ENCODE data around the gene PPP1R3G.
"Not testable (repeated sequence)": the region's sequence is repeated elsewhere in the genome, so short reads cannot be mapped to it uniquely, and the experiment has no call there.

The PPP1R3G gene

DNA sequence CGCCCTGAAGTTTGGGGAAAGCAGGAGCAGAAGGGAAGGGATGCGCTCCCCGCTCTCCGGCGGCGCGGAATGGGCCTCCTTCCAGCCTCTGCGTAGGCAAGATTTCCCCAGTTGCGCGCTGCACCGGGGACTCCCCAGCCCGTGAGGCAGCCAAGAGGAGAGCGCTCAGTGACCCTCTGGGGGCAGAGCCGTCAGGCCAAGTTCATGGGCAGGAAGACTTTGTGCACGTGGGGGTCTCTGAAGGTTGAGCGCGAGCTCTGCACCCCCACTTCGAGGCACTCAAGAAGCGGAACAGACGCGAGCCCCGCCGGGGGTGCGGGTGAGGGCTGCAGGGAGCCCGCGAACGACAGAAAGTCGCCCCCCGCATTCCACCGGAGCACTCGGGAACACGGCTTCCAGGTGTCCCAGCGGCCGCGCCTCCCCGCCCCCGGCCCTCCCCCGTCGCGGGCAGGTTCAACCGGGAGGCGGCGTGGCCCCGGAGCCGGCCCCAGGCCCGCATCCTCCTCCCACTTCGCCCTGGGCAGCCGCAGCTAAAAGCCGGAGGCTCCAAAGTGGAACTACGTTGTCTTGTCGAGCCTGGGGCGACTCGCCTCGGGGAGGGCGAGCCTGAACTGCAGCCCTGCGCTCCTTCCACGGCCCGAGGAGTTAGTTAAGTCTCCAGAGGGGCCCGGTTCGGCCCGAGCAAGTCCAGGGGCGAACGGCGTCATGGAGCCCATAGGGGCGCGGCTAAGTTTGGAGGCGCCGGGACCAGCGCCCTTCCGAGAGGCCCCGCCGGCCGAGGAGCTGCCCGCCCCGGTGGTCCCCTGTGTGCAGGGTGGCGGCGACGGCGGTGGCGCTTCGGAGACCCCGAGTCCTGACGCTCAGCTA, at the start of gene PPP1R3G:
Gene PPP1R3G, plus strand, starts transcription at position 561 of the 867 bp plus-strand sequence. Its CDS starts 145 bp downstream, at position 706.
- no peak for DNase-seq

DNA sequence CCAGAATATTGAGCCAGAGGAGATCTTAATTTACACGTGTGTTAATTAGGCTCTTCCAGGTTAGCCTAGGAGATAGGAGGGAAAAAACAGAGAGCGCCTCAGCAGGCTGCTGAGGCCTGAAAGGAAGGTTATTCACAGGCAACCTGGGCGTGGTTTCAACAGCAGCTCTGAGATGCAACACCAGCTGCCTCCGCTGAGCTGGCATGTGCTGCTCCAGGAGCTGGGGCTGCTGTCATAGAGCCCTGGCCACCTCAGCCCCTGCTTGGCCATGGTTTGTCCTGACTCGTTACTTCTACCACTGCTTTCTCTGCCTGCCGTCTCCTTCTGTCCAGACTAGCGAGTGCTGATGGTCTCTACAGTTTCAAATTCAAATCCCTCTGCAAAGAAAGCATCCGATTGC, 48.9 kb upstream of the PPP1R3G start:
- no peak for DNase-seq

DNA sequence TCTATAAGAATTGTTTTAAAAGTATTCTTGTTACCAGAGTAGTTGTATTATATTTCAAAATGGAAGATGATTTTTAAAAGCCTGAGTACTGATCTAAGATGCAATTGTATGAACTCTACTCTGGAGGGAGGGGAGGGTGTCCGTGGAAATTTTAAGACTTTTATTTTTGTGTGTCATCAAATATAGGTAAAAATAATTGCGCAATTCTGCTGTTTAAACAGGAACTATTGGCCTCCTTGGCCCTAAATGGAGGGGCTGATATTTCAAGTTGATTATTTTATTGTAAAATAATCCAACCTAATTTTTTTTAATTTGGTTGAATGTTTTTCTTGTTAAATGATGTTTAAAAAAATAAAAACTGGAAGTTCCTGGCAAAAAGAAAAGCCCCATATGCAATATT, 43.2 kb upstream of the PPP1R3G start:
- DNase-seq = no peak

DNA sequence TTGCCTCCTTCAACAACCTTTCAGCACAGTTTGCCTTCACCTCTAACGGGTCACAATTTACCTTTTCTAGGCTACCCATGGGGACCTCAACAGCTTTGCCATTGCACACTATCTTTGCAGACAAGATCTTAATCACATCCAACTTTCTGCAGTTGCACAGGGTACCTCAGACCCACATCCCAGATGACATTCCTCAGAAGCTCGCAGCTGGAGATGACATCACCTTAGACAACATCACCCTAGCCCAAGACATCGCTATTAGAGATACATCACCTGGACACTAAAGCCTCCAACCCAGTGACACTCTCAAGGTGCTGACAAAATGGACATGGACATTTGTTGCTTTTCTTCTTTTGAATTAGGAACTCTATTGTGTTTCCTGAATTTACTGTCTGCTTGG, 42.7 kb upstream of the PPP1R3G start:
- no peak for DNase-seq

DNA sequence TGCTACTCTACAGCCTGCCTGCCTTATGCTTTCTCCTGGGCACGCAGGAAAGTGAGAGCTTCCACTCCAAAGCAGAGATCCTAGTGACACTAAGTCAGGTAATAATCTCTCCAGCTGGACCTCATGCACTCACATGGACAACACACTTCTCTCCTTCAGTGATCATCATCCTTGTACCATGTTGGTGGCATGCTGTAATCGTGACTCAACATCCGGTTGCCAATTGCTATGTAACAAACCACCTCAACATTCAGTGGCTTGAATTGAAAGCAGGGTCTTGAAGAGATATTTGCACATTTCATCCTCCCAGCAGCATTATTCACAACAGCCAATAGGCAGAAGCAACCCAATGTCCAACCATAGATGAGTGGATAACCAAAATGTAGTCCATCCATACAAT, 40.3 kb upstream of the PPP1R3G start:
- no peak for DNase-seq

DNA sequence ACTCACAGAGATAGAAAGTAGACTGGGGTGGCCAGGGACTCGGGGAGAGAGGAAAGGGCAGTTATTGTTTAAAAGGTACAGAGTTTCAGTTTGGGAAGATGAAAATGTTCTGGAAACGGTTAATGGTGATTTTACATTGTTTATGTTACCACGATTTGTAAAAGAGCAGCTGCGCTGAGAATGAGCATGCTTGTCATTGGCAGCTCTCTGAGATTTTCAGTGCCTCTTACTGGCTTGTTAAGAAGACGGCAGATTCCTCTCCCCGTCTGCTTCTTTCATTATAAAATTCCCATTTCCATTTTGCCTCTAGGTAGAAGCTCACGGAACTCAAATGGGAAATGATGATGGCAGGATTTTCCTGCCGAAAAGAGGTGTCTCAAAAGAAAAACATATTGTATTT, 39.7 kb upstream of the PPP1R3G start:
- DNase-seq = no peak

DNA sequence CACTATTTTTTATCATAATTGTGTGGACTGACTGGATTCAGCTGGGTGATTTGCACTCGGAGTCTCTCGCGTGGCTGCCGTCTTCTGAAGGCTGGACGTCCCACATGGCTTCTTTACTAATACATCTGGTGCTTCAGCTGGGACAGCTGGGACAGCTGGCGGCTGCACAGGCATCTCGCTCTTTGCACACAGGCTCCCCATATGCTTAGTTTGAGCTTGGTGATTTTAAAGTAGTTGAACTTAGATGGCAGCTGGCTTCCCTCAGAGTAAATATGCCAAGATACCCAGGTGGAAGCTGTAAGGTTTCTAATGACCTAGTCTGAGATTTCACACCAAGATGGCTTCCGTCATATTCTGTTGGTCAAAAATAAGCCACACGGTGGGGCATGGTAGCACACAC, 38.7 kb upstream of the PPP1R3G start:
- DNase-seq = no peak

DNA sequence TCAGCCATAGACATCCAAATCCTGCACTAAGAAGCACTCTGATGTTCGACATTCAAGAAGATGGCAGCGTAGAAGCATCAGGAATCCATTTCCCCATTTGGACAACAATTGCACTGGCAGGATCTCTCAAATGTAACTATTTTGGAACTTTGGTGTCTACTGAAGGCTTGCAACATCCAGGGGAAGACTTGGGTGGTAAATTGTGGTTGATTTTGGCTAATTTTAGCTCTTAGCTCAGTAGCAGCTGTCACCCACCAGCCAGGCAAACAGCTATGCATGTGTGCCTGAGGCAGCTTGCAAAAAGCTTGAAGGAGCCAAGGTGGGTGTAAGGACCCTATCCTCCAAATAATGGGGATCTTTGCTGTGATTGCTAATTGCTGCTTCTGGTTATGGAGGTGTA, 35.1 kb upstream of the PPP1R3G start:
- no peak for DNase-seq

DNA sequence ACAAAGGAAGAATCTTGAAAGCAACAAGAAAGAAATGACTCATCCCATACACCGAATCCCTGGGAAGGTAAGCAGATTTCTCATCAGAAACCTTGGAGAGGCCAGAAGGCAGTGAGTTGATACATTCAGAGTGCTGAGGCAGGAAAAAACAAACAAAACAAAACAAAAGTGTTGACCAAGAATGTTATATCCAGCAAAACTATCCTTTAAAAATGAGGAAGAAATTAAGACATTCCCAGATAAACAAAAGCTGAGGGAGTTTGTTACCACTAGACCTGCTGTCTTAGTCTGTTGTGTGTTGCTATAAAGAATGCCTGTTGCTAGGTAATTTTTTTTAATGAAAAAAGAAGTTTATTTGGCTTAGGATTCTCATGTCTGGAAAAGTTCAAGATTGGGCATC, 33.7 kb upstream of the PPP1R3G start:
- no peak for DNase-seq

DNA sequence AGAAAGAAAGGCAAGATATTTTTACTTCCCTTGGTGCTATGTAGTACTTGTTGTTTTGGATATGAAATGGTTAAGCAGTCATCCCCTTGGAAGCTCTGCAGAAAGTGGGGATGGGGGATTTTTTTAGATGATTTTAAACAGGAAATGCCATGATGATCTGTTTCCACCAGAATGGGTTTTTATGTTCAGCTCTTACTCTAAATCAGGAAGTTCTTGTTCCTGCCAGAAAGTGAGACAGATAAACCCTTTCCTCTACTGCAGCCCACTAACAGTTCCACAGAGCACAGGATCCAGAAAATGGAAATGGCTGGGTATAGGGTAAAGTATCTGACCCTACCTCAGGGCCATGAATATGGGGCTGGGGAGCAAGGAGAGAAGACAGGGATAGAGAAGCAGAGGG, 32.1 kb upstream of the PPP1R3G start:
- no peak for DNase-seq

DNA sequence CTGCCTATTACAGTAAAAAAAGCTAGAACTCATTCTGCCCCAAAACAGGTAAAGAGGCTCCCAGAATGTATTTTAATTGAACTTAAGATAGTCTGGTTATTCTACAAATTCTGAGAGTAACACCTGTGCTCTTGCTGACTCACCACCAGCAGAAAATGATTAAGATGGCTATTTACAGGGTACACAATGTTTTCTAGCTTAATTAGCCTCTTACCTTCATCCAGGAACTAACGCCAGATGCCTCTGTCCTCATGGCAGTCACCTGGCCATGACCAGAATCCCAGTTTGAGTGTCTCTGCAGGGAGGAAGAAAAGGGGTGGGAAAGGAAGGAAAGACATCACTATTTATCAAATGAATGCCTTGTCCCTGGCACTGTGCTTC, 31.3 kb upstream of the PPP1R3G start:
- no peak for DNase-seq

DNA sequence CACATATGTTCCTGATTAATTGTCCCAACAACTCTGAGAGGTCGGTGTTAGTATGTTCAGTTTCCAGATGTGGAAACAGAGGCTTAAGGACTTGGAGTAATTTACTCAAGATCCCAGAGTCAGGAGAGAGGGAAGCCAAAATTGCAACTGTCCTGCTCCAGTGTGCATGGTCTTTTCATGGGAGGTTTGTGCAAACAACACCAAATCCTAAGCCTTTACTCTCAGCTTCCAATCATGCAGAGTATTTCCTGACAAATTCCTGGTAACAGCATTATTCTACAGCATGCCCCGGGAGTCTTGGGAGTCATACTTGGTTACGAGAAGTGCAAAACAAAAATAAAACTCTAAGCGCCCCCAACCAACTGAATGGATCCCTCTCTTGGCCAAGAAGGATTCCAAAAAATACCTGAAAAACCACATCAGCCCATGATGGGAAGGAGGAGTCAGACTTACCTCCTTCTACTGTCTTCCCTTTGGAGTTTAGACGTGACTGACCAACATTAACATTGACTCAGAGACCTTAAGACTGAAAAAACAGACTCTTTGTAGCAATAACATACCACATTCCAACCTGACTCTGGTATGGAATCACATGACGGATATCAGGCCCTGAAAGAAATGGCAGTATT, 30.8 kb upstream of the PPP1R3G start:
- no peak for DNase-seq

DNA sequence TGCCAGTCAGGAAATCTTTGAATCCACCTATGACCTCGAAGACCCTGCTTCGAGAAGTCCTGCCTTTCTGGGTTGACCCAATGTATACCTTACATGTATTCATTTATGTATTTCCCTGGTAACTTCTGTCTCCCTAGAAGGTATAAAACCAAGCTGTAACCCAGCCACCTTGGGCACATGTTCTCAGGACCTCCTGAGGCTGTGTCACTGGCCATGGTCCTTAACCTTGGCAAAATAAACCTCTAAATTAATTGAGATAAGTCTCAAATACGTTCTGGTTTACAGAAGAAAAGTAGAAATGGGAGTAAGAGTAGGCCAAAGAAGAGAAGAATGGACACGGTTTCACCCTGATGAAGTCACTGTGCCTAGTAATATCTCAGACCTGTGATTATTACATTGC, 30.0 kb upstream of the PPP1R3G start:
- DNase-seq = no peak

DNA sequence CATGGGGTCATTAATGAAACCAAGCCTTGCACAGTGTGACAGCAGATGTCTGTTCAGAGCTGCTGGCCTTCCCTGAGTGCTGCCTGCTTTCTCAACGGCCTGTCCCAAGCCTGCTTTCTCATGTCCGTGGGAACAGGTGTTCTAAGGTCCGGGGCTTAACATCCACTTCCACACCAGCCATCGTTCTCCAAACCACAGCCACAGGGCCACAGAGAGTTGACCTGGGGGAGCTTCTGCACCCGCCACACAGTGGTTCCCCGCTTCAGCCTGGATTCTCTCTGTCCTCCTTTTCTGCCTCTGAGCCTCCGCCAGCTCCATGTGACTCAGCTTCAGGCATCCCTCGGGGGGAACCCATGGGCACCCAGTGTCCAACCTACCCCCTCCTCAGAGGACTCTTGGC, 26.9 kb upstream of the PPP1R3G start:
- DNase-seq = no peak

DNA sequence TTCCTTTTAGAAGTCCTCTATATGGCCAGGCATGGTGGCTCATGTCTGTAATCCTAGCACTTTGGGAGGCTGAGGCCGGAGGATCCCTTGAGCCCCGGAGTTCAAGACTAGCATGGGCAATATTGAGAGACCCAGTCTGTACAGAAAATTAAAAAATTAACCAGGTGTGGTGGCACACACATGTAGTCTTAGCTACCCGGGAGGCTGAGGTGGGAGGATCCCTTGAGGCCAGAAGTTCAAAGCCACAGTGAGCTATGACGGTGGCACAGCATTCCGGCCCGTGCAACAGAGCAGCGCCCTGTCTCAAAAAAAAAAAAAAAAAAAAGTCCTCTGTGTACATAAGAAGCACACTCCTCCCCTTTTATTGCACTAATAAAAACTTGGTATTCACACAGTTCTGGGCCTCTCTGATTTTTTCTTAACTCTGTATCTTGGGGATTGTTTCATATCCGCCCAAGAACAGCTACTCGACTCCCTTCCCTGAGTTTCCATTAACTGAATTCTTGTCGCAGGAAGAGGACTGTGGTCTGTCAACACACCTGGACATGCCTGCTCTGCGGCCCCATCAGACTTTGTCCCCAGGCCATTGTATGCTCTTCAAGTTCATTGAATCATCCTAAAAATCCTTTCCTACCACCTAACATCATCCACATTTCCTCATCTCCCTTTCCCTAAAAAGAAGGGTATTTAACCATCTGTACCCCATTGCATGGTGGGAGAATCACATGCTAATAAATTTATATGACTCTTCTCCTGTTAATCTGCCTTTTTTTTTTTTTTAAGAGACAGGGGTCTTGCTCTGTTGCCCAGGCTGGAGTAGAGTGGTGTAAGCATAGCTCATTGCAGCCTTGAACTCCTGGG, 25.9 kb upstream of the PPP1R3G start:
- DNase-seq = no peak

DNA sequence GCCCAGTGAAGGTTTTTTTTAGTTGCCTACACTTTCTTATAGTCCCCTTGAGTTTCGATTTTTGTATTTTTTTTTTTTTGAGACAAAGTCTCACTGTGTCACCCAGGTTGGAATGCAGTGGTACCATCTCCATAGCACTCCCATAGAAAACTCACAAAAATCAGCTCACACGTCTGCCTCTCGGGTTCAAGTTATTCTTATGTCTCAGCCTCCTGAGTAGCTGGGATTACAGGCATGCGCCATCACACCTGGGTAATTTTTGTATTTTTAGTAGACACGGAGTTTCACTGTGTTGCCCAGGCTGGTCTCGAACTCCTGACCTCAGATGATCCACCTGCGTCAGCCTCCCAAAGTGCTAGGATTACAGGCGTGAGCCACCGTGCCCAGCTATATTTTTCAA, 24.7 kb upstream of the PPP1R3G start:
- DNase-seq = not testable (repeated sequence)

DNA sequence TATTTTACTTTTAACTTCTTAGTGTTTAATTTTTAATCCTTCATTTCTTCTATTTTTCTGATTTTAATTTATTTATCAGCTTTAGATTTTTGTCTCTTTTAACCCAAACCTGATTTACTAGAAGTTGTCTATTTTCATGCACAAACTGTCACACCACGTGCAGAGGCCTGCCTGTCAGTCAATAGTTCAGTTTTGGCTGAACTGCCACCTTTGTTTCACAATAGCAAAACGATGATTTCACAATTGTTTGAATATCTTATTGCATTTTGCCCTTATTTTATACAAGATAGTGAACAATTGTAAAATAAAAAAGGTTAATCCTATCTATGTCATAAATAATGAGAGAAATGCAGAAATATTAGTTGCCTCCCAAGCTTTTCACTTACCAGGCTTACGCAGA, 24.0 kb upstream of the PPP1R3G start:
- no peak for DNase-seq

DNA sequence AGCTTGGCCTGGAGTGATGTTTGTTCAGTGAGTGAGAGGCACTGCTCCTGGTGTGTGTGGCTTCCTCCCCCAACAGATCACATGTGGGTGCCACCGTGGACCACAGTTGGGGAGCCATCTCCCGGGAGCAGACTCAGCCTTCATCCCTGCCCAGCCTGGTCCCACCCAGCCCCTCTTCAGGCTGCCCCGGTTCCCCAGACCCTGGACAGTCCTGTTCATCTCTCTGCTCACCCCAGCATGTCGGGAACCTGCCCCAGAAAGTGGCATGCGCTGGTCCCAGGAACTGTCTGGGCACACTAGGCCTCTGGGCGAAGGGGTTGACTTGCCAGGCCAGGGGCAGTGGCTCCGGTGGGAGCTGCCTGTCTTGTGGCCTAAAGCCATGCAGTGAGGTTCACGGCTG, 21.5 kb upstream of the PPP1R3G start:
- no peak for DNase-seq

DNA sequence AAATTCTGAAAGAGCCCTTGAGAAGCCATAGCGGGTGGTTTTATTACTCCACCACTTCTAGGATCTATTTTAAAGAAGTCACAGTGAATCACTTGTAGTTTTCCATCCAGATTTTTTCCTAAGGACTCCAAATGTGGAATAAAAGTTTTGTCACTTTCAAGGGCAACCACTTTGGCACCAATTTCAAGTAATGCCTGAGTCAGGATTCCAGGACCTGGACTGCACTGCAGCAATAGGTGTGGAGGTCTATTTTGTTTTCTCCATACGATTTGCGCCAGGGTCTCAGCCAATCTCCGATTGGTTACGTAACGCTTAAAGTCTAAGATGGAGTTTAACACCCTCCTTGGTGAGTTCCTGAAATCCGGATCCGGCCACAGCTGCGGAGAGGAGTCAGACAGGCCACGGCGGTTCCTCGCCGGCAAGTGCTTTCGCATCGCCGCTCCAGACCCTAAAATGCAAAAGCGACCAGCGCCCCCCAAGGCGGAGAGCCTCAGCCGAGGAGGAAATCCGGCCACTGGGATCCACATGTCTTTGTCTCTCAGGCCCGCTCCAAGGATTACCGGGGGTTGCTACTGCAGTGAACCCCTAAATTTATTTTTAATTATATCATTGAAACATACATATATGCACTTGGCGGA, 18.6 kb upstream of the PPP1R3G start:
- DNase-seq = no peak

DNA sequence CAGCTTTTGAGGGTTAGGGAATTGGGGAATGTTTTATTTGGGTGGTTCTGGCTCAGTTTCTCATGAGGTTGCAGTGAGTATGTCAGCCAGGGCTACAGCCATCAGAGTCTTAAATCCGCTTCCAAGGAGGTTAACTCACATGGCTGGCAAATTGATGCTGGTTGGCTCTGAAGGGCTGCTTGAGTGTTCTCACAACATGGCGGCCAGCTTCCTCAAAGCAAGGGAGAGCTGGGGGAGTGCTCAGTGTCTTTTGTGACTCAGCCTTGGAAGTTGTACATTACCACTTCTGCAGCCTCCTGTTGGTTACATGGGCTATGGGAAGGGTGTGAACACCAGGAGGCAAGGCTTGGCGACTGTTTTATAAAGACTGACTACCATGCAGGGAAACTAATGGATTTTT, 17.8 kb upstream of the PPP1R3G start:
- no peak for DNase-seq

DNA sequence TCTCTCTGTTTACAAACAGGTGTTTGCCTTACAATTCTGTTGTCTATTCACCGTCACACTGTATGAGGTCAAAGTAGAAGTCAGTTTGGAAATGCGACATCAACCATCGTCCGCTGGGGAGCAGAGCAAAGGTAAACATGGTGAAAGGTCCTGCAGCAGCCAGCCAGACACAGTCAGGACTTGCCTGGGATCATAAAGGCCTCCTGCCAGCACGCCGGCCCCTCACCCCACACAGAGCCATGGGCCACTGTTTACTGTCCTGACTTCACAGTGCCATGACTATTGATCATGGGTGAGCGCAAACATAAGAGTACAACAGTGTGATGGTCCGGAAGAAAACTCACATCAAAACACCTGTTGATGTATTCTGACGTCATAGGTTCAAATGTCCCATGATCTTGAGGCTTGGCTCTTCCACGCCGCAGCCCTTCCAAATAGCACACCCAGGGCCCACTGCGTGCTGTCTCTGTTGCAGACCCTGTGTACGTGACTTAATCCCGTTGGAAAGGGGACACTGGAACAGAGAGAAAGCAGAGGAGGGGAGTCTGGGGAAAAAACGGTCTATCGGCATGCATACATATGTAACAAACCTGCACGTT, 16.9 kb upstream of the PPP1R3G start:
- DNase-seq = no peak

DNA sequence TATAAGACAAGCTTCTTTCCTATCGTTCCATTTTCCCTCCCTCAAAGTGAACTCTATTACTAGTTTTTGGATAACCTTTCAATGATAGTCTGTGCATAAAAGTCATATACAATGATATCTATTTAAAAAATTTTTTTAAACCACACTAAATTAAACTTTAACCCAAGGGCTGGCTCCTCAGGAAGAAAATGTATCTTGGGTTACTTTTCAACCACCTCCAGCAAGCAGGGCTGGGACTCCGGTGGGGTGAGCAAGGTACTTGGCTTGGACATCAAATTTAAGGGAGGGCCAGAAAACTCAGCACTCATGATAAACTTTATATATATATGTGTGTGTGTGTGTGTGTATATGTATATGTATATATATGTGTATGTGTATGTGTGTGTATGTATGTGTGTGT, 13.9 kb upstream of the PPP1R3G start:
- DNase-seq = no peak

DNA sequence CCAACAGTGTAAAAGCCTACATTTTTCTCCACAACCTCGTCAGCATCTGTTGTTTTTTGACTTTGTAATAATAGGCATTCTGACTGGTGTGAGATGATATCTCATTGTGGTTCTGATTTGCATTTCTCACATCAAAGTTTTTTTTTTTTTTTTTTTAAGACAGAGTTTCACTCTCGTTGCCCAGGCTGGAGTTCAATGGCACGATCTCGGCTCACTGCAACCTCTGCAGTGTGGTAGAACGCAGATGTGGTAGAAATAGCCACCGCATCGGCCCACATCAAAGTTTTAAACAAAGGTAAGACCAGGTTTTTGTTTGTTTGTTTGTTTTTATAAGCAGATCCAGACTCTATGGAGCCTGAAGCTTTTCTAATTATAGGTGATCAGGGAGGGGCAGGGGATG, 12.7 kb upstream of the PPP1R3G start:
- DNase-seq = no peak

All from activated effector memory CD4-positive, alpha-beta T cell treated with Interleukin-2 at 50 U/mL for 16 hours (primary cell).